HT1080 (cell line): ENCODE measurements around the gene CTBP1. TPM values are rescaled to one million over a fixed set of nuclear protein-coding genes. Genes with fewer than 3 reads are reported as not detected.
A peak's percentile ranks its signal among the peaks of the same experiment; 100 is the strongest.
"Not testable (repeated sequence)": the region's sequence is repeated elsewhere in the genome, so short reads cannot be mapped to it uniquely, and the experiment has no call there.

Source experiments
- DNase-seq: peaks from one replicate; pipeline ENCODE4 v3.0.0-alpha.2; 2015; ENCODE audit warnings: low read depth
- polyA plus RNA-seq, 2 experiments: library from polyadenylated mRNA; depleted of rRNA; stranded (reverse); fragments of >200 nt; gene quantifications; 2 replicates each; pipeline ENCODE4 v1.2.3, GENCODE V29; 2015
- total RNA-seq: library from RNA; depleted of rRNA; stranded (reverse); fragments of >200 nt; shearing (Covaris generic); gene quantifications from 2 replicates; pipeline ENCODE4 v1.2.3, GENCODE V29; 2014; rRNA removed

The CTBP1 gene
- total RNA-seq, result 205 and 256 TPM in 2 replicates
- polyA plus RNA-seq (2015; cell fraction: cytosol; rRNA removed), result 120 and 141 TPM in 2 replicates
- 151 and 168 TPM in 2 replicates for polyA plus RNA-seq (2015; cell fraction: nucleus; rRNA removed)

- DNase-seq, result peak; percentile 56
These were observed at the start of gene CTBP1 for GRCh38 chr4:1248245-1249147. Gene CTBP1 (minus strand): TSS chr4:1249130. CDS start chr4:1241331, 7,799 bp downstream.

- no peak for DNase-seq
These were observed 49.5 kb upstream of the CTBP1 start for GRCh38 chr4:1298461-1298860.

- DNase-seq, result no peak
These were observed 48.8 kb upstream of the CTBP1 start for GRCh38 chr4:1297456-1298325.

- no peak for DNase-seq
These were observed 48.1 kb upstream of the CTBP1 start for GRCh38 chr4:1297023-1297395.

- no peak for DNase-seq
These were observed 47.5 kb upstream of the CTBP1 start for GRCh38 chr4:1296324-1297022.

GRCh38 chr4:1295405-1296055 lies 46.6 kb upstream of the CTBP1 start:
- no peak for DNase-seq

- no peak for DNase-seq
These were observed 46.0 kb upstream of the CTBP1 start for GRCh38 chr4:1294891-1295290.

- no peak for DNase-seq
These were observed 45.5 kb upstream of the CTBP1 start for GRCh38 chr4:1294424-1294823.

GRCh38 chr4:1293991-1294390 lies 45.1 kb upstream of the CTBP1 start:
- no peak for DNase-seq

- DNase-seq, result no peak
These were observed 44.6 kb upstream of the CTBP1 start for GRCh38 chr4:1293531-1293941.

- not testable (repeated sequence) for DNase-seq
These were observed 43.7 kb upstream of the CTBP1 start for GRCh38 chr4:1292703-1293011.

- no peak for DNase-seq
These were observed 43.2 kb upstream of the CTBP1 start for GRCh38 chr4:1291996-1292702.

- DNase-seq, result no peak
These were observed 42.2 kb upstream of the CTBP1 start for GRCh38 chr4:1291091-1291490.

- DNase-seq, result no peak
These were observed 41.4 kb upstream of the CTBP1 start for GRCh38 chr4:1290165-1290977.

- peak; percentile 97 for DNase-seq
These were observed 40.6 kb upstream of the CTBP1 start, which contains the start of gene MAEA for GRCh38 chr4:1289207-1290164. Gene MAEA (plus strand): TSS chr4:1289891. CDS start chr4:1289914, 23 bp downstream.

GRCh38 chr4:1288786-1289185 lies 39.9 kb upstream of the CTBP1 start:
- DNase-seq, result no peak

- DNase-seq, result peak; percentile 46
These were observed 37.0 kb upstream of the CTBP1 start for GRCh38 chr4:1285790-1286553.
